Gastroesophageal sphincter (tissue), 3 donors: ENCODE data around the gene OR6X1.

Experiments
- CTCF ChIP-seq, 4 experiments: fragments of 200-600 bp in 2 of 4; fragments of 450-650 bp in 2 of 4; sonication (generic) in 1 of 4; IDR thresholded peaks; one replicate each; pipeline ENCODE4 v1.5.1; 2017 to 2019; ENCODE audit warnings: antibody characterized with exemption in 4 of 4, mild to moderate bottlenecking in 2 of 4, moderate library complexity in 2 of 4
- POLR2AphosphoS5 ChIP-seq: sonication (generic); formaldehyde crosslinking; IDR thresholded peaks from one replicate; pipeline ENCODE4 v1.6.1; 2017; ENCODE audit warnings: antibody characterized with exemption

- no peak for TF ChIP-seq POLR2AphosphoS5
- no peak for TF ChIP-seq CTCF (IDR thresholded peaks at IDR 0.05)
Observed at GRCh38 chr11:123704341-123704740, 50.0 kb downstream of the OR6X1 start.
